HCT116 (cell line): ENCODE results near the gene CD58. TPM values are rescaled to one million over a fixed set of nuclear protein-coding genes. Genes with fewer than 3 reads are reported as not detected.

Source experiments
- ATAC-seq: fragments of 200-7000 bp; cut with Tn5 transposase; 2 replicates; pipeline ENCODE4 v1.9.1; 2020; ENCODE audit warnings: mild to moderate bottlenecking, moderate library complexity
- BruUV-seq: library from RNA; stranded (reverse); fragments of 400-500 nt; replicated peaks from 2 replicates; lab custom pipeline; 2021; lab: Mats Ljungman, UMichigan
- CTCF ChIA-PET: fragments of 300-600 bp; sonication (Branson Sonifier 250); formaldehyde crosslinking; loops from one replicate; lab custom pipeline; 2021; ENCODE audit warnings: antibody characterized with exemption; lab: Charles Lee
- POLR2A ChIA-PET: fragments of 300-600, 350-600 bp; sonication (Branson Sonifier 250); formaldehyde crosslinking; loops from one replicate; lab custom pipeline; 2021; ENCODE audit warnings: antibody characterized with exemption; lab: Charles Lee
- RAD21 ChIA-PET, 2 experiments: fragments of 300-600 bp; sonication (Branson Sonifier 250); formaldehyde crosslinking; loops; one replicate each; lab custom pipeline; 2023; ENCODE audit warnings: low total read pairs in 2 of 2; ENCODE audit not compliant: uncharacterized antibody in 2 of 2, unreplicated experiment in 2 of 2, low non-redundant PET in 1 of 2; lab: Charles Lee
- DNase-seq: peaks from one replicate; pipeline ENCODE4 v3.0.0-alpha.2; 2010; ENCODE audit warnings: low read depth, low spot score
- H2AFZ ChIP-seq: fragments of 200-600 bp; shearing (Covaris generic), sonication (generic); 2 replicates; pipeline ENCODE4 v1.6.1; 2017; ENCODE audit warnings: low read depth, mixed run types, mixed read lengths, antibody characterized with exemption, low read length; ENCODE audit not compliant: poor library complexity, severe bottlenecking
- H3K27ac ChIP-seq: 2 replicates; pipeline ENCODE4 v1.5.1; 2012; ENCODE audit warnings: low read depth, low read length
- H3K27me3 ChIP-seq: fragments of 200-600 bp; sonication (generic); 2 replicates; pipeline ENCODE4 v1.6.1; 2016; ENCODE audit warnings: mixed run types, low read length, mixed read lengths; ENCODE audit not compliant: insufficient read depth
- H3K36me3 ChIP-seq, 2 experiments: fragments of 200-500 bp in 1 of 2; fragments of 200-600 bp in 1 of 2; sonication (Bioruptor generic) in 1 of 2; sonication (generic) in 1 of 2; 2 replicates each; pipeline versions ENCODE4 v1.5.1 to v1.6.1; 2014 to 2016; ENCODE audit warnings: low read length in 2 of 2, inconsistent platforms in 1 of 2, mixed read lengths in 1 of 2, mixed run types in 1 of 2; ENCODE audit not compliant: insufficient read depth in 2 of 2, control insufficient read depth in 1 of 2
- H3K4me1 ChIP-seq, 2 experiments: fragments of 200-600 bp in 1 of 2; sonication (generic) in 1 of 2; 2 replicates each; pipeline versions ENCODE4 v1.5.1 to v1.6.1; 2012 to 2017; ENCODE audit warnings: low read length in 2 of 2, inconsistent platforms in 1 of 2, mild to moderate bottlenecking in 1 of 2, mixed read lengths in 1 of 2, mixed run types in 1 of 2, moderate library complexity in 1 of 2; ENCODE audit not compliant: insufficient read depth in 2 of 2, control insufficient read depth in 1 of 2
- H3K4me2 ChIP-seq: fragments of 200-600 bp; sonication (generic); 2 replicates; pipeline ENCODE4 v1.6.1; 2017; ENCODE audit warnings: mixed run types, low read length, mixed read lengths
- H3K4me3 ChIP-seq, 2 experiments: fragments of 200-600 bp in 1 of 2; sonication (generic) in 1 of 2; replicated peaks in 1 of 2; 2 replicates each; pipeline ENCODE4 v1.5.1; 2011 to 2016; ENCODE audit warnings: low read length in 2 of 2, control low read depth in 1 of 2, low read depth in 1 of 2, mild to moderate bottlenecking in 1 of 2, mixed read lengths in 1 of 2, mixed run types in 1 of 2
- H3K79me2 ChIP-seq: fragments of 200-600 bp; sonication (generic); 2 replicates; pipeline ENCODE4 v1.6.1; 2017; ENCODE audit warnings: mild to moderate bottlenecking, mixed run types, low read length, moderate library complexity, mixed read lengths; ENCODE audit not compliant: insufficient read depth
- H3K9ac ChIP-seq: fragments of 200-600 bp; sonication (generic); 2 replicates; pipeline ENCODE4 v1.6.1; 2016; ENCODE audit warnings: low read length, mixed read lengths
- H3K9me2 ChIP-seq: fragments of 200-600 bp; sonication (generic), shearing (Covaris generic); 2 replicates; pipeline ENCODE4 v1.6.1; 2017; ENCODE audit warnings: mixed run types, mild to moderate bottlenecking, moderate library complexity; ENCODE audit not compliant: insufficient read depth
- H3K9me3 ChIP-seq, 2 experiments: fragments of 200-500 bp in 1 of 2; fragments of 200-600 bp in 1 of 2; sonication (Bioruptor generic) in 1 of 2; sonication (generic) in 1 of 2; 2 replicates each; pipeline ENCODE4 v1.6.1; 2014 to 2017; ENCODE audit warnings: low read length in 2 of 2, mixed read lengths in 2 of 2, inconsistent platforms in 1 of 2, low read depth in 1 of 2, mild to moderate bottlenecking in 1 of 2, mixed run types in 1 of 2, moderate library complexity in 1 of 2; ENCODE audit not compliant: control insufficient read depth in 1 of 2, insufficient read depth in 1 of 2
- H4K20me1 ChIP-seq: fragments of 200-600 bp; sonication (generic), shearing (Covaris generic); 2 replicates; pipeline ENCODE4 v1.6.1; 2017; ENCODE audit warnings: mixed run types, mild to moderate bottlenecking, moderate library complexity; ENCODE audit not compliant: insufficient read depth
- CBX3 ChIP-seq: IDR thresholded peaks from 2 replicates; pipeline ENCODE4 v1.6.1; 2012; ENCODE audit warnings: low read depth
- ELF1 ChIP-seq: IDR thresholded peaks from 2 replicates; pipeline ENCODE4 v1.6.1; 2012; ENCODE audit warnings: low read depth, borderline replicate concordance
- EZH2 ChIP-seq: fragments of 200-600 bp; sonication (generic); IDR thresholded peaks from 2 replicates; pipeline ENCODE4 v1.6.1; 2017; ENCODE audit warnings: antibody characterized with exemption, mixed run types
- EZH2phosphoT487 ChIP-seq: fragments of 200-600 bp; IDR thresholded peaks from 2 replicates; pipeline ENCODE4 v1.6.1; 2018; ENCODE audit warnings: antibody characterized with exemption, borderline replicate concordance
- FOSL1 ChIP-seq: IDR thresholded peaks from 2 replicates; pipeline ENCODE4 v1.6.1; 2012; ENCODE audit warnings: low read depth
- JUND ChIP-seq: IDR thresholded peaks from 2 replicates; pipeline ENCODE4 v1.6.1; 2012
- POLR2AphosphoS5 ChIP-seq: IDR thresholded peaks from 2 replicates; pipeline ENCODE4 v1.6.1; 2011; ENCODE audit warnings: mild to moderate bottlenecking, low read depth, low read length, moderate library complexity
- RAD21 ChIP-seq: IDR thresholded peaks from 2 replicates; pipeline ENCODE4 v1.6.1; 2012; ENCODE audit warnings: low read depth, mild to moderate bottlenecking
- SP1 ChIP-seq: IDR thresholded peaks from 2 replicates; pipeline ENCODE4 v1.6.1; 2012; ENCODE audit warnings: low read depth
- SRF ChIP-seq: IDR thresholded peaks from 2 replicates; pipeline ENCODE4 v1.6.1; 2012; ENCODE audit warnings: low read depth
- TCF7L2 ChIP-seq: IDR thresholded peaks from 2 replicates; pipeline ENCODE4 v1.7.0; 2011; ENCODE audit warnings: borderline replicate concordance, inconsistent platforms; ENCODE audit not compliant: insufficient read depth, insufficient read length; ENCODE audit errors: extremely low read depth
- YY1 ChIP-seq: IDR thresholded peaks from 2 replicates; pipeline ENCODE4 v1.6.1; 2011; ENCODE audit warnings: low read length, low read depth, moderate library complexity, mild to moderate bottlenecking; ENCODE audit not compliant: insufficient replicate concordance; ENCODE audit errors: extremely low read depth
- intact Hi-C: fragments of 100-400 bp; cut with micrococcal nuclease; formaldehyde crosslinking; loops from 2 replicates; pipeline ENCODE4 v1.10.0; 2022
- total RNA-seq: library from RNA; stranded (reverse); gene quantifications from one replicate; pipeline ENCODE4 v1.2.1, GENCODE V29; 2021; ENCODE audit not compliant: unreplicated experiment
- TF ChIP-seq, protein P1 (sequence below): IDR thresholded peaks from 2 replicates; pipeline ENCODE4 v1.6.1; 2012
- TF ChIP-seq, protein P2 (sequence below), 3 experiments: fragments of 200-600 bp in 1 of 3; sonication (generic) in 1 of 3; IDR thresholded peaks in 2 of 3; conservative IDR thresholded peaks in 1 of 3; 2 replicates each; pipeline ENCODE4 v1.5.1; 2012 to 2017; ENCODE audit warnings: low read depth in 2 of 3, low read length in 2 of 3, antibody characterized with exemption in 1 of 3, borderline replicate concordance in 1 of 3, control low read depth in 1 of 3, mild to moderate bottlenecking in 1 of 3, mixed read lengths in 1 of 3, mixed run types in 1 of 3, moderate library complexity in 1 of 3; ENCODE audit not compliant: insufficient read depth in 1 of 3
- TF ChIP-seq, protein P3 (sequence below): IDR thresholded peaks from 2 replicates; pipeline ENCODE4 v1.6.1; 2011; ENCODE audit warnings: mild to moderate bottlenecking, low read length, moderate library complexity; ENCODE audit not compliant: insufficient replicate concordance; ENCODE audit errors: extremely low read depth

Gene CD58
- total RNA-seq, 1 experiment from 2014 or later: 18.0 TPM

DNA sequence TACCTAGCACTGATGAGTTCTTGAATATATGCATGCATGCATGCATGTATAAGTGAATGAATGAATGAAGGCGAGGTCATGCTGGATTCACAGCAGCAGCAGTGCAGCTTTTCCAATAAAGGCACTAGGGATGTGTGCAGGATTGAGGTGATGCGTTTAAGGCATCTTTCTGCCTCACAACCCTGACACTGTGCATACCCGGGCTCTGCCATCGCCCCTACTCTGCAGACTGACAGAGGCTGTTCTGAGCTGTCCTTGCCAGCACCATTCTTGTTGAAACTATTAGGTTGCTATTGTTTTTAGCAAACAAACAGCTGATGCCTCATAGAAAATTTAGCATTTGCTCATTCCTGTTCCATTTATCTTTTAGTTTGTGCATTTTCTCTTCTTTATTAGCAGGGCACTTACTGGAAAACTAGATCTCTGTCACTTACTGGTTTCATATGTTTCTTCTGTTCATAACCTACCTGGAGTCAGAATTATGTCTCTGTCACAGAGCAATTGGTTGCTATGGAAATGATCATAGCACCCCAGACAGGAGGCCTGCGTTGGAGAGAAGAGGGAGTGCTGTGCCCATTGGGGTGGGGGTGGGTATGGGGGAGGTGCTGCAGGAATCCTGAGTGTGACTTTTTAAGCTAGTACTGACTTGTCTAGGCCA, 79.0 kb downstream of the CD58 start:
- DNase-seq (no peak), ATAC-seq (no peak)
- Histone ChIP-seq H3K27me3 (no peaks in the 10 kb centered on the region), H3K4me3 (no peak overlapping the region), H2AFZ (no peak overlapping the region), H3K79me2 (no peaks in the 10 kb centered on the region), H3K27ac (no peak overlapping the region), H3K9me3 (no peaks in the 10 kb centered on the region), H3K4me2 (no peak overlapping the region), H3K9me2 (no peaks in the 10 kb centered on the region), H3K9ac (no peak overlapping the region), H4K20me1 (no peaks in the 10 kb centered on the region), H3K36me3 (no peaks in the 10 kb centered on the region), H3K4me1 (peaks cover 35 to 44% of the 10 kb centered on the region in 2 experiments)
- intact Hi-C loops: no loop called here
- RAD21 ChIA-PET: no interaction called here
- POLR2A ChIA-PET: no interaction called here
- TF ChIP-seq POLR2AphosphoS5 (no peak), CBX3 (no peak), FOSL1 (no peak), SRF (no peak), EZH2phosphoT487 (no peak), YY1 (no peak), EZH2 (no peak)
- TF ChIP-seq, protein P1, sequence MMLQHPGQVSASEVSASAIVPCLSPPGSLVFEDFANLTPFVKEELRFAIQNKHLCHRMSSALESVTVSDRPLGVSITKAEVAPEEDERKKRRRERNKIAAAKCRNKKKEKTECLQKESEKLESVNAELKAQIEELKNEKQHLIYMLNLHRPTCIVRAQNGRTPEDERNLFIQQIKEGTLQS: no peak
- CTCF ChIA-PET: interaction anchor here (5.5 kb wide), 1 partner anchor 353 kb away, joined by 28 read pairs; no protein-coding TSS in a partner anchor
- BruUV-seq: no TSS peak

DNA sequence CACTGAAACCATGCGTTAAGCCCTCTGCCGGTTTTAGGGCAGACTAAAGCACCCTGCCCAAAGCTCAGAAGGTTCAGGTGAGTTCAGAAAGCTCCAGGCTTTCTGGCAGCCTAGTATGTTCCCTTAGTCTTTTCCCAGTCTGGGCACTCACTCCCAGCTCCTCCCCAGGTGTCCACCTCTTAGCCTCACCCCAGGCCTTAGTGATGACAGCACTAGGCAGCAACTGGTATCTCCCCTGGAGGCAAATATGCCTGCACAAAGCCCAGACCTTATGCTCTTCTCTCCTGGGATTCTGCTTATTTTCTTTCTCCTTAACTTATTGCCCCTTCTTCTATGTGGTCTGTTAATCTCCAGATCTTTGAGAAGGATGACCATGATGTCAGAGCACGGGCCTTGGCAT, 80.2 kb downstream of the CD58 start:
- H3K9ac ChIP-seq: no peak overlapping the region
- H3K36me3 ChIP-seq: no peaks in the 10 kb centered on the region
- no peaks in the 10 kb centered on the region for H3K9me2 ChIP-seq
- H3K27me3 ChIP-seq: no peaks in the 10 kb centered on the region
- H3K9me3 ChIP-seq: no peaks in the 10 kb centered on the region
- H3K4me3 ChIP-seq: no peak overlapping the region
- H3K79me2 ChIP-seq: no peaks in the 10 kb centered on the region
- DNase-seq (no peak), ATAC-seq (no peak)
- no TSS peak for BruUV-seq
- no peaks in the 10 kb centered on the region for H4K20me1 ChIP-seq
- TF ChIP-seq, protein P2, sequence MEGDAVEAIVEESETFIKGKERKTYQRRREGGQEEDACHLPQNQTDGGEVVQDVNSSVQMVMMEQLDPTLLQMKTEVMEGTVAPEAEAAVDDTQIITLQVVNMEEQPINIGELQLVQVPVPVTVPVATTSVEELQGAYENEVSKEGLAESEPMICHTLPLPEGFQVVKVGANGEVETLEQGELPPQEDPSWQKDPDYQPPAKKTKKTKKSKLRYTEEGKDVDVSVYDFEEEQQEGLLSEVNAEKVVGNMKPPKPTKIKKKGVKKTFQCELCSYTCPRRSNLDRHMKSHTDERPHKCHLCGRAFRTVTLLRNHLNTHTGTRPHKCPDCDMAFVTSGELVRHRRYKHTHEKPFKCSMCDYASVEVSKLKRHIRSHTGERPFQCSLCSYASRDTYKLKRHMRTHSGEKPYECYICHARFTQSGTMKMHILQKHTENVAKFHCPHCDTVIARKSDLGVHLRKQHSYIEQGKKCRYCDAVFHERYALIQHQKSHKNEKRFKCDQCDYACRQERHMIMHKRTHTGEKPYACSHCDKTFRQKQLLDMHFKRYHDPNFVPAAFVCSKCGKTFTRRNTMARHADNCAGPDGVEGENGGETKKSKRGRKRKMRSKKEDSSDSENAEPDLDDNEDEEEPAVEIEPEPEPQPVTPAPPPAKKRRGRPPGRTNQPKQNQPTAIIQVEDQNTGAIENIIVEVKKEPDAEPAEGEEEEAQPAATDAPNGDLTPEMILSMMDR (IDR thresholded peaks at IDR 0.05 in 2 of 3, conservative IDR thresholded peaks at IDR 0.05 in 1 of 3; ENCODE audit: borderline replicate concordance in 1 of 3, insufficient read depth in 1 of 3, low read depth in 2 of 3, low read length in 2 of 3): no peak
- TF ChIP-seq ELF1 (no peak), TCF7L2 (no peak), SP1 (no peak), RAD21 (no peak), JUND (no peak)
- TF ChIP-seq, protein P3, sequence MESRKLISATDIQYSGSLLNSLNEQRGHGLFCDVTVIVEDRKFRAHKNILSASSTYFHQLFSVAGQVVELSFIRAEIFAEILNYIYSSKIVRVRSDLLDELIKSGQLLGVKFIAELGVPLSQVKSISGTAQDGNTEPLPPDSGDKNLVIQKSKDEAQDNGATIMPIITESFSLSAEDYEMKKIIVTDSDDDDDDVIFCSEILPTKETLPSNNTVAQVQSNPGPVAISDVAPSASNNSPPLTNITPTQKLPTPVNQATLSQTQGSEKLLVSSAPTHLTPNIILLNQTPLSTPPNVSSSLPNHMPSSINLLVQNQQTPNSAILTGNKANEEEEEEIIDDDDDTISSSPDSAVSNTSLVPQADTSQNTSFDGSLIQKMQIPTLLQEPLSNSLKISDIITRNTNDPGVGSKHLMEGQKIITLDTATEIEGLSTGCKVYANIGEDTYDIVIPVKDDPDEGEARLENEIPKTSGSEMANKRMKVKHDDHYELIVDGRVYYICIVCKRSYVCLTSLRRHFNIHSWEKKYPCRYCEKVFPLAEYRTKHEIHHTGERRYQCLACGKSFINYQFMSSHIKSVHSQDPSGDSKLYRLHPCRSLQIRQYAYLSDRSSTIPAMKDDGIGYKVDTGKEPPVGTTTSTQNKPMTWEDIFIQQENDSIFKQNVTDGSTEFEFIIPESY: no peak
- ChIA-PET RAD21 (interaction anchor here in 1 of 2 experiments (0.7 kb wide), 1 partner anchor 351 kb away, joined by 3 read pairs; no protein-coding TSS in a partner anchor), CTCF (interaction anchor here (1.8 to 5.5 kb wide), 2 partner anchors 9 to 351 kb away, joined by 13 to 28 read pairs; no protein-coding TSS in a partner anchor), POLR2A (interaction anchor here (1.2 to 1.5 kb wide), 2 partner anchors 9 to 14 kb away, joined by 3 to 4 read pairs; no protein-coding TSS in a partner anchor)
- no peak overlapping the region for H3K4me2 ChIP-seq
- peaks cover 40 to 57% of the 10 kb centered on the region in 2 experiments for H3K4me1 ChIP-seq
- H3K27ac ChIP-seq: peak overlapping the region; percentile 9; the same call in 1 of the 2 replicates
- H2AFZ ChIP-seq: no peak overlapping the region
- intact Hi-C loops: no loop called here
